Heart right ventricle (tissue), 16 donors: ENCODE results near the gene PTDSS2. TPM values are rescaled to one million over a fixed set of nuclear protein-coding genes. Genes with fewer than 3 reads are reported as not detected.

ENCODE experiments used
- ATAC-seq, 8 donors: fragments of 200-7000 bp; cut with Tn5 transposase; one replicate each; pipeline ENCODE4 v1.9.1; 2020; ENCODE audit warnings: mild to moderate bottlenecking in 8 of 8, moderate library complexity in 8 of 8, moderate number of reproducible peaks in 1 of 8
- DNase-seq, 2 donors: peaks; one replicate each; pipeline ENCODE4 v3.0.0-alpha.2; 2020
- H3K27ac ChIP-seq, 10 donors: fragments of 200-600 bp; sonication (generic) in 2 of 10; one replicate each; pipeline versions ENCODE4 v1.5.0 to v1.8.0; 2020 to 2022; ENCODE audit warnings: mild to moderate bottlenecking in 3 of 10
- H3K27me3 ChIP-seq, 7 donors: fragments of 200-600 bp; one replicate each; pipeline ENCODE4 v1.8.0; 2021 to 2022; ENCODE audit warnings: mild to moderate bottlenecking in 2 of 7
- H3K36me3 ChIP-seq, 9 donors: fragments of 200-600 bp; sonication (generic) in 1 of 9; one replicate each; pipeline versions ENCODE4 v1.5.0 to v1.8.0; 2020 to 2022; ENCODE audit warnings: mild to moderate bottlenecking in 2 of 9
- H3K4me1 ChIP-seq, 9 donors: fragments of 200-600 bp; sonication (generic) in 1 of 9; one replicate each; pipeline versions ENCODE4 v1.5.0 to v1.8.0; 2020 to 2022; ENCODE audit warnings: mild to moderate bottlenecking in 4 of 9
- H3K4me3 ChIP-seq, 10 donors: fragments of 200-600 bp; sonication (generic) in 2 of 10; one replicate each; pipeline versions ENCODE4 v1.5.0 to v1.8.0; 2020 to 2022; ENCODE audit warnings: mild to moderate bottlenecking in 7 of 10, moderate library complexity in 2 of 10
- H3K9me3 ChIP-seq, 11 donors: fragments of 200-600 bp in 10 of 11; sonication (generic) in 2 of 11; one replicate each; pipeline versions ENCODE4 v1.5.0 to v1.8.0; 2013 to 2022; ENCODE audit warnings: mild to moderate bottlenecking in 2 of 11, control low read depth in 1 of 11, moderate library complexity in 1 of 11
- WGBS, 2 donors: extraction: QIAGEN DNeasy Blood & Tissue Kit; methylation state at CpG; one replicate each; pipeline ENCODE4 v1.1.7; 2013; ENCODE audit warnings: inconsistent platforms in 1 of 2; 5-methylcytosine and 5-hydroxymethylcytosine counted together
- intact Hi-C, 10 donors: fragments of 100-400 bp; cut with DNase I; formaldehyde crosslinking; loops; one replicate each; pipeline versions ENCODE4 v1.11.1 to v1.14.2; 2022
- polyA plus RNA-seq, 2 donors: library from polyadenylated mRNA; stranded (reverse); fragments of 200-250 nt; gene quantifications; one replicate each; pipeline ENCODE4 v1.2.3, GENCODE V29; 2013
- total RNA-seq, 10 donors: library from RNA; stranded (reverse); fragmentation: NEBNext Ultra II Directional in 3 of 10; extraction: Animal tissue kit (Norgen Biotek cat#: 25700) in 3 of 10; gene quantifications; one replicate each; pipeline versions ENCODE4 v1.2.1 to v1.2.4, GENCODE V29; 2021 to 2023
- TF ChIP-seq, protein P1 (sequence below), 9 donors: fragments of 200-600 bp; sonication (generic) in 2 of 9; IDR thresholded peaks; one replicate each; pipeline versions ENCODE4 v1.5.0 to v1.8.0; 2021 to 2022; ENCODE audit warnings: antibody characterized with exemption in 9 of 9, mild to moderate bottlenecking in 5 of 9, moderate library complexity in 1 of 9
- donor health status: Arrhythmogenic right ventricular cardiomyopathy.
- donor health status: ischemic (EF 13 %, LVEDD 7.1; RV severe dilation, severe dysfunction).
- donor health status: healthy with polysubstance abuse.
- donor health status: DM: no; HTN: yes; CAD: no.
- donor health status: DM: no; HTN: no; CAD: no.
- donor health status: ischemic (EF 25% LVEDD 6.9; RV normal size, moderate dysfunction).
- donor health status: ischemic (EF 25% LVEDD 5.7; RV mildly dilated, moderate dysfunction).
- donor health status: healthy.
- donor health status: DM: yes; HTN: yes; CAD: no.
- donor health status: Ischemic cardiomyopathy.
- donor health status: ischemic (EF 35%, LVEDD 5.7; RV mildly dilated, moderate dysfunction).
- donor health status: nonischemic (EF 11% LVEDD 7.7; RV severe dilation, severe dysfunction).
- donor health status: DM: yes; HTN: yes; CAD: no.
- donor health status: PGD.
- donor health status: ischemic (EF 29% LVEDD 5.4; RV normal size, mild dysfunction).
- donor health status: nonischemic (EF 23%, LVEDD 6.1; RV moderate dilation, normal function).

PTDSS2 gene
- total and polyA plus RNA-seq, 12 donors = 16.7 to 55.5 (median 26.3) TPM

DNA sequence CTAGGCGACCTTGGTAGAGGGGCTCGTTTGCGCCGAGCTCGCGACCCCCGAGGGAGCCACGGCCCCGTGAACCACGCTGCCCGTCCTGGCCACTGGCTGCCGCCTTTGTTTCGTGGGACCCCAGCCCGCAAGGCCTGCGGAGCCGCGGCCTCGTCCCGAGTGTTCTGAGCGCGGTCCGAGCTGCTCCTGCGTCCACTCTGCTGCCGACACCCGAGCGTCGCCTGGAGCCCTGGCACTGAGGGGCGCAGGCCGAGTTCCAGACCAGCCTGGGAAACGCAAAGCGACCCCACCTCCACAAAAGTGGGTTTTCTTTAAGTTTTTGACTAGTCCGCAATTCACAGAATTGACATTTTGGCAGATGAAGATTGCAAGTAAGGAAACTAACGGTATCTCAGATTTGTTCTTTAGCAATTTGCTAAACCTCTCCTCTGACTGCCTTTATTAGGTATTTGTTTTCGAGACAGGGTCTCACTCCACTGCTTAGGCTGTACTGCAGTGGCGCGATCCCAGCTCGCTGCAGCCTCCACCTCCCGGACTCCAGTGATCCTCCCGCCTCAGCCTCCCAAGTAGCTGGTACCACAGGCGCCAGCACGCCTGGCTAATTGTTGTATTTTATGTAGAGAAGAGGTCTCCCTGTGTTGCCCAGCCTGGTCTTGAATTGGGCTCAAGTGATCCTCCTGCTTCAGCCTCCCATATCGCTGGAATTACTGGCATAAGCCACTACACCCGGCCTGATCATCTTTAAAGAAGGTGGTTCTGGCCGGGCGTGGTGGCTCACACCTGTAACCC lies 57.8 kb downstream of the PTDSS2 start:
- intact Hi-C loops = loop anchor here in 7 of 10 donors (2.0 to 10.0 kb wide), 9 partner anchors 27 to 303 kb away; partner anchors contain the start of genes PTDSS2 (in 4 of the 7), BET1L (in 1 of the 7), HRAS (in 1 of the 7) and PSMD13 (in 1 of the 7)
- Histone ChIP-seq H3K9me3 (no peaks in the 10 kb centered on the region), H3K27me3 (no peaks in the 10 kb centered on the region), H3K4me1 (peaks cover 19 to 43% (median 41%) of the 10 kb centered on the region in 9 donors), H3K4me3 (peak overlapping the region; percentile 7 to 96 (median 83)), H3K27ac (peak overlapping the region in 9 of 10 donors; percentile 57 to 100 (median 99)), H3K36me3 (peaks cover 0 to 46% (median 0%) of the 10 kb centered on the region in 9 donors)
- no peak for DNase-seq
- no peak for ATAC-seq
- WGBS, 2 donors = 46 to 48% methylated on average over 45 of the region's 45 CpGs
- TF ChIP-seq, protein P1, sequence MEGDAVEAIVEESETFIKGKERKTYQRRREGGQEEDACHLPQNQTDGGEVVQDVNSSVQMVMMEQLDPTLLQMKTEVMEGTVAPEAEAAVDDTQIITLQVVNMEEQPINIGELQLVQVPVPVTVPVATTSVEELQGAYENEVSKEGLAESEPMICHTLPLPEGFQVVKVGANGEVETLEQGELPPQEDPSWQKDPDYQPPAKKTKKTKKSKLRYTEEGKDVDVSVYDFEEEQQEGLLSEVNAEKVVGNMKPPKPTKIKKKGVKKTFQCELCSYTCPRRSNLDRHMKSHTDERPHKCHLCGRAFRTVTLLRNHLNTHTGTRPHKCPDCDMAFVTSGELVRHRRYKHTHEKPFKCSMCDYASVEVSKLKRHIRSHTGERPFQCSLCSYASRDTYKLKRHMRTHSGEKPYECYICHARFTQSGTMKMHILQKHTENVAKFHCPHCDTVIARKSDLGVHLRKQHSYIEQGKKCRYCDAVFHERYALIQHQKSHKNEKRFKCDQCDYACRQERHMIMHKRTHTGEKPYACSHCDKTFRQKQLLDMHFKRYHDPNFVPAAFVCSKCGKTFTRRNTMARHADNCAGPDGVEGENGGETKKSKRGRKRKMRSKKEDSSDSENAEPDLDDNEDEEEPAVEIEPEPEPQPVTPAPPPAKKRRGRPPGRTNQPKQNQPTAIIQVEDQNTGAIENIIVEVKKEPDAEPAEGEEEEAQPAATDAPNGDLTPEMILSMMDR (IDR thresholded peaks at IDR 0.05) = no peak

DNA sequence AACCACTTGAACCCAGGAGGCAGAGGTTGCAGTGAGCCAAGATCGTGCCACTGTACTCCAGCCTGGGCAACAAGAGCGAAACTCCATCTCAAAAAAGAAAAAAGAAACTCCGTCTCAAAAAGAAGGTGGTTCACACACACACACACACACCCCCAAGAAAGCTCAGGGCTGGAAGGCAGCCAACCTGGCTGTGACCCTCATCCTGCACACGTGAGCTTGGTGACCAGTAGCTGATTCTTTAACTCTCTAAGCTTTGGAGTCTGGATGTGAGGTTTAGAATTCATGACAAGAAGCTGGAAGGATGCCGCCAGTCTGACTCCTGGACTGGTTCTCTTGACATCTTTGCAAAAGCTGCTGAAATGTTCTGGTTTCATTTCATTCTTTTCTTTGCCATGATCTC lies 58.9 kb downstream of the PTDSS2 start:
- no peak overlapping the region for H3K27ac ChIP-seq
- ATAC-seq (no peak), DNase-seq (no peak)
- no peak overlapping the region for H3K4me3 ChIP-seq
- H3K27me3 ChIP-seq = no peaks in the 10 kb centered on the region
- H3K4me1 ChIP-seq = peaks cover 13 to 33% (median 30%) of the 10 kb centered on the region in 9 donors
- H3K9me3 ChIP-seq = no peaks in the 10 kb centered on the region
- WGBS, 2 donors = 74 to 76% methylated on average over 5 of the region's 5 CpGs
- intact Hi-C loops = loop anchor here in 7 of 10 donors (5.0 to 10.0 kb wide), 7 partner anchors 42 to 304 kb away; partner anchors contain the start of genes PTDSS2 (in 3 of the 7), BET1L (in 1 of the 7), PSMD13 (in 1 of the 7) and RIC8A (in 1 of the 7)
- H3K36me3 ChIP-seq = peaks cover 0 to 56% (median 0%) of the 10 kb centered on the region in 9 donors
- TF ChIP-seq, protein P1 (IDR thresholded peaks at IDR 0.05) = no peak

DNA sequence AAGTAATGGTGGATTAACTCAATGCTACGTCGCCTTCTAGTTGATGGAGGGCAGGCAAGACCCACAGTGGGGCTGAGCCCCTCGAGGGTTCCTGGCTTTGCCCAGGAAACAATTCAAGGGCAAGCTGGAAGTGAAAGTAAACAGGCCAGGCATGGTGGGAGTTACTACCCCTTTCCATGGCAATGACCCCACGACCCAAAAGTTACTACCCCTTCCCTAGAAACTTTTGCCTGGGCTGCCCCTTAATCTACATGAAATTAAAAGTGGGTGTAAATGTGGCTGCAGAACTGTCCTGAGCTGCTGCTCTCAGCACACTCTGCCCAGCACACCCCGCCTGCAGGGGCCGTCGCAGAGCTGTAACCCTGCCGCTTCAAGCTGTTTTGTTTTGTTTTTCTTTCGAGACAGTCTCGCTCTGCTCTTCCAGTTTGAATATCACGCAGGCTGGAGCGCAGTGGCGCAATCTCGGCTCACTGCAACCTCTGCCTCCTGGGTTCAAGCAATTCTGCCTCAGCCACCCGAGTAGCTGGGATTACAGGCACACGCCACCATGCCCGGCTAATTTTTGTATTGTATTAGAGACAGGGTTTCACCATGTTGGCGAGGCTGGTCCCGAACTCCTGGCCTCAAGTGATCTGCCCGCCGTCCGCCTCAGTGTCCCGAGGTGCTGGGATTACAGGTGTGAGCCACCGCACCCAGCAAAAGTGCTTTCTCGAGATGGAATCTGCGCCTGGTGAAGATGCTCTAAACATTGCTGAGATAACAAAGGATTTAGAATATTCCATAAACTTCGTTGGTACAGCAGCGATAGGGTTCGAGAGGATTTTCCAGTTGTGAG lies 62.9 kb downstream of the PTDSS2 start:
- Histone ChIP-seq H3K36me3 (peaks cover 0 to 72% (median 0%) of the 10 kb centered on the region in 9 donors), H3K27me3 (no peaks in the 10 kb centered on the region), H3K9me3 (peaks cover 0 to 14% (median 0%) of the 10 kb centered on the region in 11 donors), H3K4me3 (no peak overlapping the region), H3K27ac (no peak overlapping the region), H3K4me1 (peaks cover 0 to 5% (median 2%) of the 10 kb centered on the region in 9 donors)
- intact Hi-C loops = loop anchor here in 3 of 10 donors (10.0 kb wide), 3 partner anchors 62 to 118 kb away; partner anchors contain the start of genes PHRF1 (in 1 of the 3) and PKP3 (in 1 of the 3)
- DNase-seq = no peak
- TF ChIP-seq, protein P1 (IDR thresholded peaks at IDR 0.05) = no peak
- no peak for ATAC-seq
- 92 to 94% methylated on average over 29 of the region's 29 CpGs for WGBS, 2 donors

DNA sequence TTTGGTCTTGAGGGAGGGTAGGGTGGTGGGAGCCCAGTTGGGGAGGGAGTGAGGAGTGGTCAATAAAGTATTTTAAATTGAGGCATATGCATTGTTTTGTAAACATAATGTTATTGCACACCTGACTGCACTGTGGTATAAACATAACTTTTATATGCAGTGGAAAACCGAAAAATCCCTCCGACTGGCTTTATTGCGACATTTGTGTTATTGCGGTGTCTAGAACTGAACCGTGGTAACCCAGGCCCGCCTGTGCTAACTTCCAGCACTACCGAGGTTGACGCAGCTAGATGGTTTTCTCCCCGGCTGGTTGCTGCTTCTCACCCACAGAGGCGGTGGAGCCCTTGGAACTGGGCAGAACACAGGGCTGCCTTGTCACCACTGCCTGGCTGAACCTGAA lies 64.5 kb downstream of the PTDSS2 start:
- no peaks in the 10 kb centered on the region for H3K27me3 ChIP-seq
- TF ChIP-seq, protein P1 (IDR thresholded peaks at IDR 0.05) = no peak
- peaks cover 0 to 58% (median 0%) of the 10 kb centered on the region in 9 donors for H3K36me3 ChIP-seq
- 92 to 93% methylated on average over 10 of the region's 10 CpGs for WGBS, 2 donors
- intact Hi-C loops = loop anchor here in 5 of 10 donors (5.0 to 10.0 kb wide), 5 partner anchors 60 to 120 kb away; partner anchors contain the start of genes PHRF1 (in 1 of the 5) and PKP3 (in 1 of the 5)
- ATAC-seq (no peak), DNase-seq (no peak)
- H3K4me3 ChIP-seq = no peak overlapping the region
- H3K27ac ChIP-seq = no peak overlapping the region
- peaks cover 0 to 14% (median 0%) of the 10 kb centered on the region in 11 donors for H3K9me3 ChIP-seq
- peaks cover 0 to 11% (median 5%) of the 10 kb centered on the region in 9 donors for H3K4me1 ChIP-seq
